Measurements from ENCODE around the gene DHODH.
"Not testable (repeated sequence)": the region's sequence is repeated elsewhere in the genome, so short reads cannot be mapped to it uniquely, and the experiment has no call there.

DHODH gene

GRCh38 chr16:72008424-72009216 is at the start of gene DHODH:
Gene DHODH, plus strand, starts transcription at chr16:72008744. Its CDS starts 21 bp downstream, at chr16:72008765.
- DNase-seq: peak; percentile 93

GRCh38 chr16:71961066-71962039 is 47.2 kb upstream of the DHODH start:
- peak; percentile 45 for DNase-seq

GRCh38 chr16:71963125-71963875 is 45.2 kb upstream of the DHODH start:
- no peak for DNase-seq

- DNase-seq: no peak
Measured at GRCh38 chr16:71965223-71965622, 43.3 kb upstream of the DHODH start.

GRCh38 chr16:71966932-71967331 is 41.6 kb upstream of the DHODH start:
- no peak for DNase-seq

- no peak for DNase-seq
Measured at GRCh38 chr16:71969353-71969752, 39.2 kb upstream of the DHODH start.

- no peak for DNase-seq
Measured at GRCh38 chr16:71971571-71971970, 37.0 kb upstream of the DHODH start.

- no peak for DNase-seq
Measured at GRCh38 chr16:71972356-71972755, 36.2 kb upstream of the DHODH start.

GRCh38 chr16:71973001-71973400 is 35.5 kb upstream of the DHODH start:
- DNase-seq: no peak

- DNase-seq: no peak
Measured at GRCh38 chr16:71974068-71974818, 34.3 kb upstream of the DHODH start.

GRCh38 chr16:71985262-71985974 is 23.1 kb upstream of the DHODH start:
- DNase-seq: no peak

- no peak for DNase-seq
Measured at GRCh38 chr16:71986131-71986530, 22.4 kb upstream of the DHODH start.

- DNase-seq: no peak
Measured at GRCh38 chr16:71995038-71995437, 13.5 kb upstream of the DHODH start.

GRCh38 chr16:71997578-71997977 is 11.0 kb upstream of the DHODH start:
- DNase-seq: not testable (repeated sequence)

GRCh38 chr16:72001180-72001874 is 7.2 kb upstream of the DHODH start:
- DNase-seq: no peak

- DNase-seq: no peak
Measured at GRCh38 chr16:72002619-72003018, 5.9 kb upstream of the DHODH start.

- not testable (repeated sequence) for DNase-seq
Measured at GRCh38 chr16:72008065-72008423, 500 bp upstream of the DHODH start.

- no peak for DNase-seq
Measured at GRCh38 chr16:72009779-72010178, 1.2 kb downstream of the DHODH start.

GRCh38 chr16:72012607-72013006 is 4.1 kb downstream of the DHODH start:
- no peak for DNase-seq

- DNase-seq: no peak
Measured at GRCh38 chr16:72013389-72013788, 4.8 kb downstream of the DHODH start.

Measured in GF-D8 (cell line).